ES-I3 (cell line): Measurements from ENCODE around the gene OR51V1.

Experiments
- H3K36me3 ChIP-seq: 2 replicates; pipeline ENCODE4 v1.6.1; 2013; ENCODE audit warnings: mild to moderate bottlenecking, low read length, control low read depth, moderate library complexity; ENCODE audit not compliant: insufficient read depth
- H3K4me1 ChIP-seq: 2 replicates; pipeline ENCODE4 v1.6.1; 2013; ENCODE audit warnings: mild to moderate bottlenecking, control low read depth, low read length; ENCODE audit not compliant: insufficient read depth
- H3K9ac ChIP-seq: 2 replicates; pipeline ENCODE4 v1.6.1; 2013; ENCODE audit warnings: low read depth, mild to moderate bottlenecking, low read length, moderate library complexity
- H3K9me3 ChIP-seq: 2 replicates; pipeline ENCODE4 v1.6.1; 2013; ENCODE audit warnings: mild to moderate bottlenecking, low read length, moderate library complexity; ENCODE audit not compliant: control insufficient read depth, insufficient read depth

The OR51V1 gene

GRCh38 chr11:5224538-5225479 is 24.3 kb upstream of the OR51V1 start:
- Histone ChIP-seq H3K9ac (no peak overlapping the region), H3K9me3 (no peaks in the 10 kb centered on the region; the same call in 1 of the 2 replicates), H3K36me3 (no peaks in the 10 kb centered on the region), H3K4me1 (no peaks in the 10 kb centered on the region)

GRCh38 chr11:5223686-5224085 is 23.2 kb upstream of the OR51V1 start:
- H3K4me1 ChIP-seq = no peaks in the 10 kb centered on the region
- H3K9ac ChIP-seq = no peak overlapping the region
- no peaks in the 10 kb centered on the region for H3K36me3 ChIP-seq
- H3K9me3 ChIP-seq = no peaks in the 10 kb centered on the region; the same call in 1 of the 2 replicates

- Histone ChIP-seq H3K36me3 (no peaks in the 10 kb centered on the region), H3K4me1 (no peaks in the 10 kb centered on the region), H3K9me3 (no peaks in the 10 kb centered on the region; the same call in 1 of the 2 replicates), H3K9ac (no peak overlapping the region)
These were observed 22.7 kb upstream of the OR51V1 start for GRCh38 chr11:5223146-5223545.

GRCh38 chr11:5210376-5210885 is 9.9 kb upstream of the OR51V1 start:
- Histone ChIP-seq H3K9ac (no peak overlapping the region), H3K36me3 (no peaks in the 10 kb centered on the region), H3K4me1 (peaks cover 3% of the 10 kb centered on the region; the same call in 1 of the 2 replicates), H3K9me3 (no peaks in the 10 kb centered on the region)

- Histone ChIP-seq H3K9ac (no peak overlapping the region), H3K4me1 (peaks cover 3% of the 10 kb centered on the region; the same call in 1 of the 2 replicates), H3K9me3 (no peaks in the 10 kb centered on the region), H3K36me3 (no peaks in the 10 kb centered on the region)
These were observed 4.3 kb upstream of the OR51V1 start for GRCh38 chr11:5204787-5205186.

- Histone ChIP-seq H3K9me3 (no peaks in the 10 kb centered on the region), H3K4me1 (no peaks in the 10 kb centered on the region), H3K36me3 (no peaks in the 10 kb centered on the region), H3K9ac (no peak overlapping the region)
These were observed 2.9 kb upstream of the OR51V1 start for GRCh38 chr11:5203366-5203765.

GRCh38 chr11:5198285-5198684 is 2.2 kb downstream of the OR51V1 start:
- no peaks in the 10 kb centered on the region for H3K9me3 ChIP-seq
- H3K36me3 ChIP-seq = no peaks in the 10 kb centered on the region
- no peak overlapping the region for H3K9ac ChIP-seq
- no peaks in the 10 kb centered on the region; the same call in 1 of the 2 replicates for H3K4me1 ChIP-seq

- no peak overlapping the region for H3K9ac ChIP-seq
- H3K4me1 ChIP-seq = no peaks in the 10 kb centered on the region; the same call in 1 of the 2 replicates
- no peaks in the 10 kb centered on the region for H3K36me3 ChIP-seq
- no peaks in the 10 kb centered on the region for H3K9me3 ChIP-seq
These were observed 2.9 kb downstream of the OR51V1 start for GRCh38 chr11:5197536-5197935.

- Histone ChIP-seq H3K4me1 (no peaks in the 10 kb centered on the region; the same call in 1 of the 2 replicates), H3K36me3 (no peaks in the 10 kb centered on the region), H3K9me3 (no peaks in the 10 kb centered on the region), H3K9ac (no peak overlapping the region)
These were observed 3.8 kb downstream of the OR51V1 start for GRCh38 chr11:5196731-5197130.

GRCh38 chr11:5196067-5196466 is 4.4 kb downstream of the OR51V1 start:
- Histone ChIP-seq H3K4me1 (no peaks in the 10 kb centered on the region; the same call in 1 of the 2 replicates), H3K36me3 (no peaks in the 10 kb centered on the region), H3K9ac (no peak overlapping the region)

GRCh38 chr11:5192738-5193137 is 7.7 kb downstream of the OR51V1 start:
- H3K9me3 ChIP-seq = no peaks in the 10 kb centered on the region
- no peak overlapping the region for H3K9ac ChIP-seq
- no peaks in the 10 kb centered on the region for H3K36me3 ChIP-seq
- H3K4me1 ChIP-seq = no peaks in the 10 kb centered on the region; the same call in 1 of the 2 replicates

More at GRCh38 chr11:5196067-5196466, 4.4 kb downstream of the OR51V1 start:
- no peaks in the 10 kb centered on the region for H3K9me3 ChIP-seq

- H3K36me3 ChIP-seq = no peaks in the 10 kb centered on the region
- H3K4me1 ChIP-seq = no peaks in the 10 kb centered on the region
- H3K9ac ChIP-seq = no peak overlapping the region
- no peaks in the 10 kb centered on the region for H3K9me3 ChIP-seq
These were observed 12.3 kb downstream of the OR51V1 start for GRCh38 chr11:5188201-5188600.

- Histone ChIP-seq H3K9ac (no peak overlapping the region), H3K9me3 (no peaks in the 10 kb centered on the region), H3K4me1 (no peaks in the 10 kb centered on the region), H3K36me3 (no peaks in the 10 kb centered on the region)
These were observed 22.2 kb downstream of the OR51V1 start for GRCh38 chr11:5178046-5178837.

GRCh38 chr11:5174934-5175333 is 25.5 kb downstream of the OR51V1 start:
- Histone ChIP-seq H3K9ac (no peak overlapping the region), H3K4me1 (no peaks in the 10 kb centered on the region), H3K36me3 (no peaks in the 10 kb centered on the region), H3K9me3 (no peaks in the 10 kb centered on the region)
